ENCODE measurements around the gene DCC.

DCC gene

DNA sequence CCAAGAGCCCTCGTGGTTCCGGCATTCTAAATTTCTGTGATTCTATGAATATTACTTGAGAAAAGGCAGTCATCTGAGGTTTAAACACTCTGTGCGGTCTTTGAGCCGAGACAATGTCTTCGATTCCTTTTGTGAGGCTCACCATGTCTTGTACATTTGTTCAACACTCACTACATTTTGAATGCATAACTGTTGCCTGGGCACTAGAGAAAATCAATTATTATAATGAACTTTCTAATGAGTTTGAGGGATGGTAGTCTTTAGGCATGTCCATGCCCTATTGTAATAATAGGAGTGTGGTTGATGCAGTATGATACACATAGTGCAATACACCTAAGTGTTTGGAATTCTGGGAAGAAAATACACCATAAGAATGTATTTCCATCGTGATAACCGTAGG is 1181.1 kb downstream of the DCC start:
- ATAC-seq (no peak), DNase-seq (no peak)

GRCh38 chr18:53526101-53526870 is 1186.3 kb downstream of the DCC start:
- DNase-seq (no peak), ATAC-seq (no peak)

- ATAC-seq (no peak), DNase-seq (no peak)
Observed at GRCh38 chr18:53527365-53527764, 1187.4 kb downstream of the DCC start.

GRCh38 chr18:53531187-53531586 is 1191.2 kb downstream of the DCC start:
- ATAC-seq: no peak

GRCh38 chr18:53531896-53532295 is 1191.9 kb downstream of the DCC start:
- DNase-seq (no peak), ATAC-seq (no peak)

More at GRCh38 chr18:53531187-53531586, 1191.2 kb downstream of the DCC start:
- no peak for DNase-seq

GRCh38 chr18:53534203-53534602 is 1194.2 kb downstream of the DCC start:
- ATAC-seq (no peak), DNase-seq (no peak)

GRCh38 chr18:53534695-53535094 is 1194.7 kb downstream of the DCC start:
- ATAC-seq (no peak), DNase-seq (no peak)

DNA sequence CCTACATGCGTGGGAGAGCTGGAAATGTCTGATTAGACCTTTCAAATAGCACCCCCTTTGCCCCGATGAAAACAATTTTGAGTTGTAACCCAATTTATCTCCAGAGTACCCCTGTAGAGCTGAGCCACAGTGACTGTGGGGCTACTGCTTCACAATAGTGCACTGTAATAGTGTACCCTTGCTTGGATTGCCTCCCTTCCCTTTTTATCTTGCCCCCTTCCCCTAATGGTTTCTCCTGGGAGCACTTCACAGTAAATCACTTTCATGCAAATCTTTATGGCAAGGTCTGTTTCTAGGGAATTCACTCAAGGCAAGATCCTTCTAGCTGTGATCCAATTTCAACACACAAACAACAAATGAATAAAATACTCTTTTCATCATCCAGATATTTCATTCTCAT is 1196.9 kb downstream of the DCC start:
- DNase-seq (no peak), ATAC-seq (no peak)

DNA sequence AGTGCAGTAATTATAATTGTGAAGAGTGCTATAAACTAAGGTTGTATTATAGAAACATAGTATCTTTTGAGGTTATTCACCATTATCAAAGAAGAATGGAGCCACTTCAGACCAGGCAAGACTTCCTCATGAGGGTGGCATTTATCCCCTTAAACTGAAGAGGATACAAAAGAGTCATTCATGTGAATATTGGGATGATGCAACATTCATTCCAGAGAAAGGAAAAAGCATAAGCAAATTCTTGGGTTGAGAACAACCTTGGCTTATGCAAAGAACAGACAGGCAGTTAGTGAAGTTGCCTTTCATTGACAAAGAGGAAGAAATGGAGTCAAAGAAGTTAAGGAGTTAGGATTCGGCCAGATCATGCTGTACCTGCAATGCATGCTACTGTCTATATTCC is 1201.9 kb downstream of the DCC start:
- no peak for ATAC-seq

DNA sequence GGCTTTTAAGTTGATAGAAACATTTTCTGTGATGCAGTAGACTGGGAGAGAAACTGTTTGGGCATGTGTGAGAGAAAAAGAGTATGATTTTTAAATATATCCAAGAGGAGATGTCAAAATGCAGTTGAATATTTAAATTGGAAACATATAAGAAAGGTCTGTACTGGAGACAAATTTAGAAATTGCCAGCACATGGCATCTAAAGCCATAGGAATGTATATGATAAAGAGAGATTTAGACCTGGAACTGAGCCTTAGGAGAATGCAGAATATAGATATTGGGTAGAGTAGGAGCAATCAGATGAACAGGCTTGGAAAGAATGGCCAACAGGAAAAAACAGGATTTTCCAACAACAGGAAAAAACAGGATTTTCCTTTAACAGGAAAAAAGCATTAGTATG is 1203.7 kb downstream of the DCC start:
- no peak for ATAC-seq
- no peak for DNase-seq

More for the DNA sequence above, 1201.9 kb downstream of the DCC start:
- DNase-seq: no peak

DNA sequence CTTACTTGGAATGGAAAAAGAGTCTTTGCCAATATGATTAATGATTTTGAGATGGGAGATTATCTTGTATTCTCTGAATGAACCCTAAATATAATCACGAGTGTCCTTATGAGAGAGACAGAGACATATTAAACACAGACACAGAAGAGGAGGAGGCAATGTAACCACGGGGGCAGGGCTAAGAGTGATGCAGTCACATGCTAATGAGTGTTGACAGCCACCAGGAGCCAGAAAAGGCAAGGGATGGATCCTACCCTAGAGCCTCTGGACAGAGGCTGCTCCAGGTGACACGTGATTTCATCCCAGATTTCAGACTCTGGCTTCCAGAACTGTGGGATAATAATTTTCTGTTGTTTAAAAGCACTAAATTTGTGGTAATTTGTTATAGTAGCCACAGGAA is 1204.9 kb downstream of the DCC start:
- ATAC-seq (no peak), DNase-seq (no peak)

DNA sequence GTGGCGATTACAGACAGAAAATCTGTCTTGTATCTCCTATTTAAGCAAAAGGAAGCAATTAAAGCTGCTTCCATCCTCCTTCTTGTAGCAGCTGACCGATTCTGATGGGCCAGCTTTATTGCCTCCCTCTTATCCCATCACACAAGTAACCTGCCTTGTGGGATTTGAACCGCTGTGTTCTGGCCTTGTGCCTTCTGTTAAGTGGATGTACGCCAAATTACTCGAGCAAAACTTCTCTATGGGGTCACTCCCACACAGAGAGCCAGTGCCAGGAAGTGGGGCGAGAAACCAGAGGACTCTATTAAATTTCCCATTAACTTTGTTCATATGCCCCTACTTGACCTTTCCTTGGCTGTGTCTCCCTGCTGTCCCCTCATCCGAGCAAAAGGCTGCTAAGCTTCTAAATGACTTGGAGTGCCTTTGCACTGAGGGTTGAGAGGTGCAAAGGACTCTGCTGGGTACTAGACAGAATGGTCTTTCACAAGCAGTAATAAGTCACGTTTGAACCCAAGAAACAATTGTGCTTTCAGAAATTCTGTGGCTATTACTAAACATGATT is 1212.0 kb downstream of the DCC start:
- ATAC-seq: no peak
- DNase-seq: no peak

- DNase-seq (no peak), ATAC-seq (no peak)
Observed at GRCh38 chr18:53553030-53553429, 1213.0 kb downstream of the DCC start.

DNA sequence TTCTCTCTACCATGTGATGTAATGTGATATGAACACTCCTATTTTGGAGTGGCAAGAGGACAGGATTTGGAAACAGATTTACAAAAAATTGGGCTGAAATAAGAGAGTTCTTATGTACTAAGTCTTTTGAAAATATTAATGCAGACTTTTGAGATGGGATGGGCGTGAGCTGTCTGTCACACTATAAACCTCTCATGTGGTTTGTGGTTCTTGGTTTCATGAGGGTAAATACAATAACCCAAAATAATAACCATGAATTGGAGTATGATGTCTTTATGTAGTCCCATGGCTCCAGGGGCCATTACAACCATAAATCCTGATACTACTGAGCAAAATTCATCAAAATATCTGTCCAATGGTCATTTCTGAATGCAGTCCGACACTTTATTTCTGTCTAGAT is 1216.5 kb downstream of the DCC start:
- ATAC-seq (no peak), DNase-seq (no peak)

DNA sequence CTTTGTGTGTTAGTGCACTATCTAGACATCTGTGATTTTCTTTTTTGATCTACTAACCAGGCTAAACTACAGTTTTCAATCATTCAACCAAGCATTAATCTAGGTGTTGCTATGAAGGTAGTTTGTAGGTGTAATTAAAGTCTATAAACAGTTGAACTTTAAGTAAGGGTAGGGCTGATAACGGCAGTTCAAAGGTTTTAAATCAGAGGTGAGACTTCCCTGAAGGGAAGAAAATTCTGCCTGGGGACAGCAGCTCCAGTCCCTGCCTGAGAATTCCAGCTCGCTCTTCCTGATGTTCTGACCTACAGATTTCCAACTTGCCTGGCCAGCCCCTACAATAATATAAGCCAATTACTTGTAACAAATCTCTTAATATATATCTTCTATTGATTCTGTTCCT is 1220.5 kb downstream of the DCC start:
- DNase-seq: no peak
- no peak for ATAC-seq

GRCh38 chr18:53566626-53567025 is 1226.6 kb downstream of the DCC start:
- DNase-seq: no peak
- ATAC-seq: no peak

GRCh38 chr18:53567929-53568574 is 1228.1 kb downstream of the DCC start:
- no peak for ATAC-seq
- no peak for DNase-seq

All from stimulated activated naive CD8-positive, alpha-beta T cell treated with anti-CD3 and anti-CD28 coated beads, Interleukin-15, Interleukin-2, amounts not matched to agents 100 U/mL and 50 U/mL, for 24 hours (primary cell).